ENCODE results near the gene AKT1. TPM values are rescaled to one million over a fixed set of nuclear protein-coding genes. Genes with fewer than 3 reads are reported as not detected.

Gene AKT1
- total and polyA plus RNA-seq, 2 of the 13 experiments (the other 11 are each of a cell fraction or from before 2014, with no cell fraction given), result 96.2 to 116 TPM

- TF ChIP-seq NR2F1 (CRISPR knock-in tag; IDR thresholded peaks at IDR 0.05), result no peak
- no peak for TF ChIP-seq MAZ (IDR thresholded peaks at IDR 0.05; ENCODE audit: borderline replicate concordance, low read depth, low read length)
- TF ChIP-seq MAZ (CRISPR knock-in tag; IDR thresholded peaks at IDR 0.05; ENCODE audit: low read depth), result no peak
- TF ChIP-seq ZSCAN29 (CRISPR knock-in tag; conservative IDR thresholded peaks at IDR 0.05), result 0 out of 2 replicates have a peak, but pooled peaks have one; percentile 39
- TF ChIP-seq ARID3A (IDR thresholded peaks at IDR 0.05; ENCODE audit: low read depth, low read length), result no peak
- TF ChIP-seq ZNF557 (CRISPR knock-in tag; IDR thresholded peaks at IDR 0.05), result no peak
- no peak for TF ChIP-seq ZNF816 (CRISPR knock-in tag; IDR thresholded peaks at IDR 0.05; ENCODE audit: borderline replicate concordance)
- TF ChIP-seq ZEB1 (IDR thresholded peaks at IDR 0.05; ENCODE audit: insufficient replicate concordance, low read depth), result no peak
- TF ChIP-seq GATAD2A (CRISPR knock-in tag; IDR thresholded peaks at IDR 0.05), result peak; percentile 75
- no peak; the same call in 1 of the 2 replicates for TF ChIP-seq ESRRA (CRISPR knock-in tag; IDR thresholded peaks at IDR 0.05; ENCODE audit: low read depth)
- TF ChIP-seq ZBTB3 (CRISPR knock-in tag; IDR thresholded peaks at IDR 0.05; ENCODE audit: borderline replicate concordance, low read depth), result no peak
- TF ChIP-seq ZNF230 (CRISPR knock-in tag; IDR thresholded peaks at IDR 0.05), result 0 out of 2 replicates have a peak, but pooled peaks have one; percentile 72
- TF ChIP-seq LCORL (IDR thresholded peaks at IDR 0.05), result no peak
- peak; percentile 47; the same call in 1 of the 2 replicates for TF ChIP-seq LCORL (CRISPR knock-in tag; IDR thresholded peaks at IDR 0.05)
- TF ChIP-seq RAD51 (IDR thresholded peaks at IDR 0.05; ENCODE audit: borderline replicate concordance), result no peak
- no peak for TF ChIP-seq ZNF280B (CRISPR knock-in tag; IDR thresholded peaks at IDR 0.05; ENCODE audit: borderline replicate concordance)
- no peak for TF ChIP-seq ZSCAN5A (CRISPR knock-in tag; IDR thresholded peaks at IDR 0.05; ENCODE audit: borderline replicate concordance)
- no peak for TF ChIP-seq TMF1 (CRISPR knock-in tag; IDR thresholded peaks at IDR 0.05; ENCODE audit: low read depth)
- TF ChIP-seq HIVEP1 (CRISPR knock-in tag; IDR thresholded peaks at IDR 0.05), result no peak; the same call in 1 of the 2 replicates
- no peak for TF ChIP-seq GATAD1 (CRISPR knock-in tag; IDR thresholded peaks at IDR 0.05)
- TF ChIP-seq FOXK1 (CRISPR knock-in tag; IDR thresholded peaks at IDR 0.05; ENCODE audit: borderline replicate concordance, low read depth), result peak; percentile 14; the same call in 1 of the 2 replicates
- TF ChIP-seq HIC2 (CRISPR knock-in tag; IDR thresholded peaks at IDR 0.05; ENCODE audit: low read depth), result peak; percentile 97
- TF ChIP-seq ZNF629 (CRISPR knock-in tag; conservative IDR thresholded peaks at IDR 0.05), result no peak
Observed at GRCh38 chr14:104726600-104727451, 68.7 kb downstream of the AKT1 start (continued).
